Activated T-helper 17 cell treated with anti-CD3 and anti-CD28 coated beads, Interleukin-2, amount 50 U/mL, for 72 hours (primary cell): ENCODE data around the gene BEX3. TPM values are rescaled to one million over a fixed set of nuclear protein-coding genes. Genes with fewer than 3 reads are reported as not detected.

Experiments used
- ATAC-seq: fragments of 150-1000 bp; cut with Tn5 transposase; replicated peaks from 2 replicates; pipeline ENCODE4 v1.10.0; 2021; ENCODE audit warnings: mild to moderate bottlenecking, moderate library complexity
- H3K27ac Mint-ChIP-seq: one replicate; pipeline ENCODE4 v1.8.0; 2022; ENCODE audit warnings: mixed read lengths
- H3K27me3 Mint-ChIP-seq: one replicate; pipeline ENCODE4 v1.8.0; 2022; ENCODE audit warnings: mixed read lengths
- H3K36me3 Mint-ChIP-seq: one replicate; pipeline ENCODE4 v1.8.0; 2022; ENCODE audit warnings: low read depth, mild to moderate bottlenecking, mixed read lengths
- H3K4me1 Mint-ChIP-seq: one replicate; pipeline ENCODE4 v1.8.0; 2022; ENCODE audit warnings: mixed read lengths
- H3K4me3 Mint-ChIP-seq: one replicate; pipeline ENCODE4 v1.8.0; 2022; ENCODE audit warnings: mild to moderate bottlenecking, mixed read lengths
- H3K9me3 Mint-ChIP-seq: one replicate; pipeline ENCODE4 v1.8.0; 2022; ENCODE audit warnings: mixed read lengths
- total RNA-seq, 2 donors: library from RNA; stranded (reverse); gene quantifications; one replicate each; pipeline ENCODE4 v1.2.3, GENCODE V29; 2022

BEX3 gene
- total RNA-seq, 2 donors from 2014 or later = 3.5 to 9.4 TPM

GRCh38 chrX:103423955-103424638, 47.8 kb downstream of the BEX3 start:
- Mint-ChIP-seq H3K27me3 (no peaks in the 10 kb centered on the region), H3K36me3 (no peaks in the 10 kb centered on the region), H3K9me3 (no peaks in the 10 kb centered on the region), H3K4me3 (no peak overlapping the region), H3K27ac (no peak overlapping the region), H3K4me1 (no peaks in the 10 kb centered on the region)
- no peak for ATAC-seq

Other genes starting within 250 kb of the BEX3 start
- 1 to 10 TPM; 5.0 to 7.3 TPM for gene BEX4, start 161.4 kb upstream of the BEX3 start, total RNA-seq
- 10 to 100 TPM; 22.8 to 25.6 TPM for gene TCEAL8, start 121.4 kb upstream of the BEX3 start, total RNA-seq
- gene TCEAL5, start 99.8 kb upstream of the BEX3 start, total RNA-seq = not detected
- gene BEX2, start 65.5 kb upstream of the BEX3 start, total RNA-seq = 1 to 10 TPM; 4.8 to 7.4 TPM
- not detected for gene TCEAL7, start 46.3 kb upstream of the BEX3 start, total RNA-seq
- 1 to 10 TPM in 1 of 2 donors, under 1 TPM in 1; 0.73 to 1.1 TPM for gene TCEAL9, start 20.0 kb upstream of the BEX3 start, total RNA-seq
- gene RAB40A, start 143.0 kb downstream of the BEX3 start, total RNA-seq = under 1 TPM; 0.26 to 0.45 TPM
- 10 to 100 TPM in 1 of 2 donors, 1 to 10 TPM in 1; 9.9 to 14.1 TPM for gene TCEAL4, start 209.0 kb downstream of the BEX3 start, total RNA-seq
- 1 to 10 TPM; 4.1 to 9.1 TPM for gene TCEAL3, start 231.4 kb downstream of the BEX3 start, total RNA-seq